HUDEP-2 (cell line): ENCODE results near the gene YRDC.
A peak's percentile ranks its signal among the peaks of the same experiment; 100 is the strongest.

Source experiments
- DNase-seq, 76 experiments: peaks; one replicate each; lab custom pipeline; 2025; ENCODE audit not compliant: unreplicated experiment in 76 of 76; lab: John Stamatoyannopoulos, UW

YRDC gene

DNA sequence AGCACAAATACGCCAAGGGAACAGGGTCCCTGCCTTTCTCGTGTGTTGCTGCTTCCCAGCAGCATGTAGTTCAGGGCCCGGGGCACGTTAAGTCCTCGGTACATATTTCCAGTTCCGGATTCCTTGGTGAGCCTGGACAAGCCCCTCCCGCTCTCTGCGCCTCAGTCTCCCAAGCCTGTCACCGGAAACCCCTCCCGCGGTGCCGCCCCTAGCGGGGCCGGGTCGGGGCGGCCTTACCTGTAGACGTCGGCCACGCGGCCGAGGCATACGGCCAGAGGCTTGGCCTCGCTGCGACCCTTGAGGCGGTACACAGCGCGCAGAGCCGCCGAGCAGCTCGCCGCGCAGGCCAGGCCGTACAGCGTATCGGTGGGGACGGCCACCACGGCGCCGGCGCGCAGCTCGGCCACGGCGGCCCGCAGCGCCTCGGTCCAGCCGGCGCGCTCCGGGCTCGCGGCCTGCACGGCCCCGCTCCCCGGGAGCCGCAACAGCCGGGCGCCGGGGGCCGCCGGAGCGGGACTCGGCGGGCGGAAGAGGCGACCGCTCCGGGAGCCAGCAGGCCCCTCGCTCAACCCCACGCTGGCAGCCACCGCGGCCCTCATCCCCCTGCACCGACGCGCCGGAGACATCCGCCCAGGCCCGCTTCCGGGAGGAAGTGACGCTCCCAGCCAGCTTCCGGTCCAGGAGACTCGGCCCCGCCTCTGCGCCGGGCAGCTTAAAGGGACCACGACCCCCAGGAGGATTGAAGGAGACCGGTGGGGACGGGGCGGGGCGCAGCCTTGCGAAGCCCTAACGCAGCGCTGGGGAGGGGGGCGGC is at the start of gene YRDC, which contains the start of gene C1orf122:
Gene YRDC, minus strand, starts transcription at position 654 of the 814 bp plus-strand sequence. Its CDS starts 28 bp downstream, at position 626.
Gene C1orf122, plus strand, starts transcription at position 236 of the 814 bp plus-strand sequence. CDS start 615 bp downstream, outside the sequence.
- DNase-seq, result peak in 73 of 76 experiments; percentile 32 to 89 (median 76)

DNA sequence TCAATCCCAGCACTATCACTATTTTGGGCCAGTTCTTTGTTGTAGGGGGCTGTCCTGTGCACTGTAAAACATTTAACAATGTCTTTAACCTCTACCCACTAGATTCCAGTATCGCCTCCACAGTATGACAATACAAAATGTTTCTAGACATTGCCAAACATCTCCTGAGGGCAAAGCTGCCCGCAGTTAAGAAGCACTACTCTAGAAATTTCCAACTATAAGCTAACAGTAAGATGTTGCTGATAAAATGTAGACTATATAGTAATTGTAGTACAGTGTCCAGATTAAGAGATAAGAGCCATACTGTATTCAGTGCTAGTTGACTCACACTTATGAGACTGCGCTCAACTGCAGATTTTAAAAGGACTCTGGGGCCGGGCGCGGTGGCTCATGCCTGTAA is 46.4 kb upstream of the YRDC start:
- DNase-seq, result no peak

DNA sequence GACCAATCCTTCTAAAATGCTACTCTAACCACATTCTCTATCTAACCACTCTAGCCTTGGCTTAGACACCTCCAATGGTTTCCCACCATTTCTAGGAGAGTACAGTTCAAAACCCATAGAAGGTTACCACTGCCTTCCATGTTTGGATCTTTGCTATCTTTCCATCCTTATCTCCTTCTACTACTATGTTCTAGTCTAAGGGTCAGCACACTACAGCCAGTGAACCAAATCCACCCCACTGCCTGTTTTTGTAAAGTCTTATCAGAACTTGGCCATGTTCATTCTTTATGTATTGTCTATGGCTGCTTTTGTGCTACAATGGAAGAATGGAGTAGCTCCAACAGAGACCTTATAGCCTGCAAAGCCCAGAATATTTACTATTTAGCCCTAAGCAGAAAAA is 45.1 kb upstream of the YRDC start:
- no peak for DNase-seq

DNA sequence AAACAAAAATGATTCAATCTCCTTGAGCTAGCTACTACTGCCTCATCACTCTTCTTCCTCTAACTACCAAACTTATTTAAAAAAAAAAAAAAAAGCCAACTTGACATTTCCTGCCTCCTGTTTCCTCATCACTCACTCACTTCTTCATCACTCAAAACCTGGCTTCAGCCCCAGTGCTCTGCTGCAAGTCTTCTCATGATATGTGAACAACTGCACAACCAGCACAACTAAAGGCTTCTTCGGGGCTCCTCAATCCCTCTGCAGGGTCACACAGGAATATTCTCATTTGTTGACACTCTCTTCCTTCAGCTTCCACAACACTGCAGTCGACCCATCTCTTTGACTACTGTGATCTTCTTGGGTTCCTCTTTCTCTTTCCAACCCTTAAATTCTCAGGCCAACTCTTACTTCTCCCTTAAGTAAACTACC is 43.8 kb upstream of the YRDC start:
- no peak for DNase-seq

- no peak for DNase-seq
These were observed 43.3 kb upstream of the YRDC start for GRCh38 chr1:37851262-37851661.

GRCh38 chr1:37850352-37850955 is 42.4 kb upstream of the YRDC start:
- DNase-seq, result no peak

- DNase-seq, result no peak
These were observed 41.5 kb upstream of the YRDC start for GRCh38 chr1:37849480-37849879.

- DNase-seq, result no peak
These were observed 38.8 kb upstream of the YRDC start for GRCh38 chr1:37846647-37847339.

- DNase-seq, result no peak
These were observed 37.8 kb upstream of the YRDC start for GRCh38 chr1:37845786-37846185.

DNA sequence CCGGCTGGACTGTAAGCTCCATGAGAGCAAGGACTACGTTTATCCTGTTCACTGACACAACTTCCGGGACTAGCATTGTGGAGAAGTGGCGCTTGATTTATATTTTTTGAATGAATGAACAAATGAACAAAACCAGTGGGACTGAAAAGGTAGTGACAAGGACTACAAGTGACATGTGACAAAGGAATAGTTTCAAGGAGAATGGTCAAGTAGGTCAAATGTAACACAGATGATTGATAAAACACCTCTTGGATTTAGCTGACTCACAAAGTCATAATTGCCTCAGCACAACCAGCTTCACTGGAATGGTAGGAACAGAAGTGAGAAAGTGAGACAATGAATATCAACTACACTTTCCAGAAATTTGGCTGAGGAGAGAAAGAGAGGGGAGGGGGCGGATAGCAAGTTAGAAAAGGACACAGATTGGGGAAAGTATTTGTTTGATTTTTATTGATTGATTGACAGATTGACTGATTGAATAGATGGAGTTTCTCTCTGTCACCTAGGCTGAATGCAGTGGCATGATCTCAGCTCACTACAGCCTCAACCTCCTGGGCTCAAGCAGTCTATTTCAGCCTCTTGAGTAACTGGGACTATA is 37.1 kb upstream of the YRDC start:
- no peak for DNase-seq

DNA sequence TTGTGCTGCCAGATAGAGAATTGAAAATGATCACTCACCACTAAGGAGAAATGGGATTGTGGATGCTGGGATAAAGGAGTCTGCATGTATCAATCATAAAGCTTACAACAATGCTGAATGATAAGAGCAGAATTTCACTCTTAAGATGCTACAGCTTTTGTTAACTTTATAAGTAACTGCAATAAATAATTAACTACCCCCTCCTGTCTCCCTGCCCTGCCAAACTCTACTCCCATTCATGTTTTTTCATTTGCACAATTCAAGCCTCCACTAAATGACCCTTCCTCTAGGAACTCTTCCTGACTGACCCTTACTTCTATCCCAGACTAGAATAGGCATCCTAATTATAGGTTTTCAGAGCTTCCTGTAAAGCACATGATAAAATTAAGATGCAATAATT is 36.5 kb upstream of the YRDC start:
- DNase-seq, result no peak

DNA sequence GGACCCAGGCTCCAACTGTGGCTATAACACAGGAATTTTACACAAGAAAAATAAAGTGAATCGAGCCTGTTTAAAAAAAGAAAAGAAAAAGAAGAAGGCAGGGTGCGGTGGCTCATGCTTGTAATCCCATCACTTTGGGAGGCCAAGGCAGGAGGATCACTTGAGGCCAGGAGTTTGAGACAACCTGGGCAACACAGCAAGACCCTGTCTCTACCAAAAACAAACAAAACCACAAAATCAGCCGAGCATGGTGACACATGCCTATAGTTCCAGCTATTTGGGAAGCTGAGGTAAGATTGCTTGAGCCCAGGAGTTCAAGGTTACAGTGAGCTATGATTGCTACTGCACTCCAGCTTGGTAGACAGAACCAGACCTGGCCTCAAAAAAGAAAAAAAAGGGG is 33.6 kb upstream of the YRDC start:
- DNase-seq, result no peak

- DNase-seq, result no peak
These were observed 32.7 kb upstream of the YRDC start for GRCh38 chr1:37840711-37841110.

DNA sequence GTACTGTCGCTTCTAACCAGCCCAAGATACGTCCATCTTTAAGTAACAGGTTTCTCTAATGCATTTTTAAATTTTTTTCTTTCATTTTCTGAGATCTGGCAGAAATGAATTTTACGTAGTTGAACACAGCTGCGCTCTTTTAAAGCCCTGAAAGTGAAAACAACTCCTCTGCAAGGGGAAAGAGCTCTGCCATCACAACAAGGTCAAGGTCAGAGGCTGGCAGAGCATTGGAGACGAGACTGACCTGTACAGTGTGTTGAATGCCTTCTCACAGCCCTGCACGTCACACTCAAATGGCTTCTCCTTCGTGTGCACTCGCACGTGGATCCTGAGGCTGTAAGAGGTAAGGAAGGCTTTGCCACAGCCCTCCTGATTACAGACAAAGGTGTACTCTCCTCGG is 31.7 kb upstream of the YRDC start:
- DNase-seq, result no peak

- no peak for DNase-seq
These were observed 28.8 kb upstream of the YRDC start for GRCh38 chr1:37836788-37837187.

GRCh38 chr1:37831809-37832208 is 23.8 kb upstream of the YRDC start:
- no peak for DNase-seq

- DNase-seq, result no peak
These were observed 23.1 kb upstream of the YRDC start for GRCh38 chr1:37831109-37831508.

DNA sequence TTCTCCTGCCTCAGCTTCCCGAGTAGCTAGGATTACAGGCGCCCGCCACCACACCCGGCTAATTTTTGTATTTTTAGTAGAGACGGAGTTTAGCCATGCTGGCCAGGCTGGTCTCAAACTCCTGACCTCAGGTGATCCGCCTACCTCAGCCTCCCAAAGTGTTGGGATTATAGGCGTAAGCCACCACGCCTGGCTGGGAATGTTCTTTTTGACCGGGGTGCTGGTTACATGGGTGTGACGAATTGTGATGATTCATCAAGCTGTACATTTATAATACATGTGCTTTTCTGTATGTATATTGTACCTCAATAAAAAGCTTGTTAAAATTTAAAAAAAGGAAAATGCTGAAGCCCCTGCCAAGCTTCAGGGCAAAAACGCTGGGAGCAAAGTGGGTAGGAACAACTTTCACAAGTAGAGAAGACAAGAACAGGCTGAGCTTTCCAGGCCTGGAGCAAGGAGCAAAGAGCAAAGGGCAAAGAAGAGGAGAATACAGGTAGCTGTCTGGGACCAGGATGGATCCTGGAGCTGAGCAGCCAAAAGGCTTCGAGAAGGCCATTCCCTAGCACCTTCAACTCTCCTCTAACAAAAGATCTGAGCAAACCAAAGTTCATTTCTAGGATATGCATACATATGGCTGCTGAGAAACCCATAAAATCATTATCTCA is 20.5 kb upstream of the YRDC start:
- no peak for DNase-seq

DNA sequence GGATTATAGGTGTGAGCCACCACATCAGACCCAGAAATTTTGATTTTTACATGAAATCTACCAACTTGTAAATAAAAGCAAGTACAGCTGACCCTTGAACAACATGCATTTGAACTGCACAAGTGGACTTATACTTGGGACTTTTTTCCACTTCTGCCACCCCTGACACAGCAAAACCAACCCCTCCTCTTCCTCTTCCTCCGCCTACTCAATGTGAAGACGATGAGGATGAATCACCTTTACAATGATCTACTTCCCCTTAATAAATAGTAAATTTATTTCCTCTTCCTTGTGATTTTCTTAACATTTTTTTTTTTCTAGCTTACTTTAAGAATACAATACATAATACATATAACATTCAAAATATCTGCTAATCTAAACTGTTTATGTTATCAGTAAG is 17.5 kb upstream of the YRDC start:
- DNase-seq, result peak in 1 of 76 experiments; percentile 9

GRCh38 chr1:37824001-37824400 is 16.0 kb upstream of the YRDC start:
- DNase-seq, result no peak
